HG03025 (cell line): ENCODE measurements around the gene TLE6.
"Not testable (repeated sequence)": the region's sequence is repeated elsewhere in the genome, so short reads cannot be mapped to it uniquely, and the experiment has no call there.

Source experiments
- ATAC-seq: cut with Tn5 transposase; IDR thresholded peaks from one replicate; pipeline ENCODE4 v1.9.1; 2021; ENCODE audit warnings: mild to moderate bottlenecking, moderate library complexity; ENCODE audit not compliant: unreplicated experiment, low FRiP score

Gene TLE6

DNA sequence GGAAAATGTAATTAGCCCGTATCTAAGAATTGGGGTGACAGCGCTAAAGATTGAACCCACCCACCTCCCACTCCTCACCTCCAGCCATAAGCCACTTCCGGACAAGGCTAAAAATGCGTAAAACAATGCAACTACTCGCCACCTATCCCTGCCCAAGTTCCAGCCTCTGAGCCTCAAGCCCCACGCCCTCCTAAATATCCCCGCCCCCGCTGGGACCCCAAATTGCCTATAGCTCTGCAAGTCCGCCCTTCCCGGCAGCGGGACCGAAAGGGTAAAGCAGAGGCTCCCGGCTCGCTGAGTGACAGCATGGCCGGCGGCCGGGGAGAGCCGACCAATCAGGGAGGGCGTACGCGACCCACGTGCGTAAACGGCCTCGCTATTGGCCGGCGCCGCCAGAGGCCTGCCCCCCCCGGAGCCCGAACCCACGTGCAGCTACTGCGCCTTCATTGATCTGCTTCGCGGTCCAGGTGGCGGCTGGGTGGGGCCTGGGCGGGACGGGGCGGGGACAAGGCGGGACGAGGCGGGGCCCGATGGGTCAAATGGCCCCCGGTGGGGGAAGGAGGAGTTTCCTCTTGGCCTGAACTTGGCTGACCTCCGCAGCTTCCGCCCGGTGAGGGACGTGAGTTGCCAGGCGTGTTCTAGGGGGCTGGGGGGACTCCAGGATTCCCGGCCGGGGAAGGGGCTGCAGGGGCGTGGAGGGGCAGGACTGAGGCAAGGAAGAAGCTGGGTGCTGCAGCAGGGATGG is at the start of gene TLE6:
Gene TLE6 (plus strand): TSS at position 564 of the 745 bp plus-strand sequence. CDS start 670 bp downstream, outside the sequence.
- ATAC-seq = peak; percentile 88

- ATAC-seq = no peak
Observed at GRCh38 chr19:2933490-2933910, 43.9 kb upstream of the TLE6 start.

DNA sequence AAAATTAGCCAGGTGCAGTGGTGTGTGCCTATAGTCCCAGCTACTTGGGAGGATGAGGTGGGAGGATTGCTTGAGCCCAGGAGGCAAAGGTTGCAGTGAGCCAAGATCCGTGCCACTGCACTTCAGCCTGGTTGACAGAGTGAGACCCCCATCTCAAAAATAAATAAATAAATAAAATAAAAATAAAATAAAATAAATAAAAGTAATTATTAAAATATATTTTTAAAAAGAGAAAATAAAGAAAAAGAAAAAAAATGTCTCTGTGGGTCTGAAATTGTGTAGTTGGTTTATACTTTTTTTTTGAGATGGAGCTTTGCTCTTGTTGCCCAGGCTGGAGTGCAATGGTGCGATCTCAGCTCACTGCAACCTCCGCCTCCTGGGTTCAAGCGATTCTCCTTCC is 41.5 kb upstream of the TLE6 start:
- not testable (repeated sequence) for ATAC-seq

DNA sequence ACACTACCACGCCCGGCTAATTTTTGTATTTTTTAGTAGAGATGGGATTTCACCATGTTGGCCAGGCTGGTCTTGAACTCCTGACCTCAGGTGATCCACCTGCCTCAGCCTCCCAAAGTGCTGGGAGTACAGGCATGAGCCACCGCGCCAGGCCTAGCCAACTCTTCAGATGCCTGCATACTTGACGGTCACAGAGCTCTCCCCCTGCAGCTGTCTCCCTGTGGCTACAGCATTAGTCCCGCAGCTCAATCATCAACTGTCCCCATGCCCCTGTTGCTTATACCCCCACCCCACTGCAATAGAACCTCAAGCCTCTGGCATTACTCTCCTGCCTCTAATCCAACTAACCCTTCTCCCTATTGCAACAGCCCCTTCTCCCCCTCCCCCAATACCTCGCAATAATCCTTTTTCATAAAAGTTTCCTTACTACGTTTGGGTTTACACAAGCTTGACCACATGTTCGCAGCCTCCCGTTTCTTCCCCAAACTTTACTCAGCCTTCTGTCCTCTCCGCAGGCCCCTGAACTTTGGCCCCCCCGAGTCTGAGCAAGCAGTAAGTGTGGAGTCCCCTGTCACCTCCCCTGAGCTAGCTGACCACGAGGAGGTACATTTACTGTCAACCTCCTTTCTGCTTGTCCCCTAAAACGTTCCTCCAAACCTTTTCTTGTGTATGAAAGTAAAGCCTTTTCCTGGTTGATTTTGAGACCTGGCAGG is 34.3 kb upstream of the TLE6 start:
- no peak for ATAC-seq

GRCh38 chr19:2944403-2944774 is 33.0 kb upstream of the TLE6 start:
- ATAC-seq = no peak

DNA sequence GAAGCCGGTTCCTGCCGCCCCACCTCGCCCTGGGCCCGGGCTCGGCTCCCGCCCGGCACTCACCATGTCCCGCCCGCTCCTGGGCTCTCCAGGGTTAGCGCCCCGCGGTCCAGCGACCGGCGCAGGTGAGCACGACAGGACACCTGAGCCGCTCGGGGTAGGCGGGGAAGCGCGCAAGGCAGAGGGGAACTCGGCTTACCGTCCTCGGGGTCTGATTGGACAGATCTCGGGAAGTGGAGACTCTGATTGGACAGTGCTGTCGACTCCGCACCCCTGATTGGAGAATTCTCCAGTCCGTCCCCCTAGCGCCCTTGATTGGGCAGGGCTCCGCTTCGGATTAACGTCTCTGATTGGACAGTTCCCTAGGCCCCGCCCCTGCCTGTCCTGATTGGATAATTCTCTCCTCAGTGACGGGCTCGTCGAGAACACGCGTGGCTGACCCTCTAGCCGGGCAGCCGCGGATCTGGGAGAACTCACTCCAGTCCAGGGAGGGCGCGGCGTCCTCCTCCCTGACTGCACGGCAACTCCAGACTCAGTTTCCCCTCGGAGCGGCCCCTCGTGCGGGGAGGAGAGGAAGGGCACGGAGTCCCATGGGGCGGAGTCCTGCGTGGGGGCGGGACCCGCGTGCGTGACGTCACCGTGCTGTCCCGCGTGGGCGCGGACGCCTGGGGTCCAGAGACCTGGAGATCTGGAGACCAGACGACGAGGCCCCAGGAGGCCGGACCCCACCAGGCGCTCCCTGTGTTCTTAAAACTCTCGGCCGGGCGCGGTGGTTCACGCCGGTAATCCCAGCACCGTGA is 32.4 kb upstream of the TLE6 start, which contains the start of gene ZNF77:
Gene ZNF77 (minus strand): TSS at position 197 of the 800 bp plus-strand sequence. CDS start 131 bp downstream, at position 66.
- peak; percentile 83 for ATAC-seq

DNA sequence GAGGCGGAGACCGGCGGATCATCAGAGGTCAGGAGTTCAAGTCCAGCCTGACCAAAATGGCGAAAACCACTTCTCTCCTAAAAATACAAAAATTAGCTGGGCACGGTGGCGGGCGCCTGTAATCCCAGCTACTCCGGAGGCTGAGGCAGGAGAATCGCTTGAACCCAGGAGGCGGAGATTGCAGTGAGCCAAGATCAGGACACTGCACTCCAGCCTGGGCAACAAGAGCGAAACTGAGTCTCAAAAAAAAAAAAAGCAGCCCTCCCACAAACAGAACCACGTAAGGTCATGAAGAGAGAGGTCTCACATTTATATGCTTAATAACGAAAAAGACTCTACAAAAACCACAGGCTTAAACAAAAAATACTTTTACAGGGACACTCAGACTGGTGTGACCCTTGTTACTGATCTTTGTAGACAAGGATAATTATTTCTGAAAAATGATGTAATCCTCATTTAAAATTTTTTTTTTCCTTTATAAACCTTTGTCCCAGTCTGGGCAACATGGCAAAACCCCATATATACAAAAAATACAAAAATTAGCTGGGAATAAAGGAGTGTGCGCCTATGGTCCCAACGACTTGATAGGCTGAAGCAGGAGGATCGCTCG is 31.7 kb upstream of the TLE6 start:
- no peak for ATAC-seq

- ATAC-seq = no peak
Observed at GRCh38 chr19:2949939-2950285, 27.5 kb upstream of the TLE6 start.

DNA sequence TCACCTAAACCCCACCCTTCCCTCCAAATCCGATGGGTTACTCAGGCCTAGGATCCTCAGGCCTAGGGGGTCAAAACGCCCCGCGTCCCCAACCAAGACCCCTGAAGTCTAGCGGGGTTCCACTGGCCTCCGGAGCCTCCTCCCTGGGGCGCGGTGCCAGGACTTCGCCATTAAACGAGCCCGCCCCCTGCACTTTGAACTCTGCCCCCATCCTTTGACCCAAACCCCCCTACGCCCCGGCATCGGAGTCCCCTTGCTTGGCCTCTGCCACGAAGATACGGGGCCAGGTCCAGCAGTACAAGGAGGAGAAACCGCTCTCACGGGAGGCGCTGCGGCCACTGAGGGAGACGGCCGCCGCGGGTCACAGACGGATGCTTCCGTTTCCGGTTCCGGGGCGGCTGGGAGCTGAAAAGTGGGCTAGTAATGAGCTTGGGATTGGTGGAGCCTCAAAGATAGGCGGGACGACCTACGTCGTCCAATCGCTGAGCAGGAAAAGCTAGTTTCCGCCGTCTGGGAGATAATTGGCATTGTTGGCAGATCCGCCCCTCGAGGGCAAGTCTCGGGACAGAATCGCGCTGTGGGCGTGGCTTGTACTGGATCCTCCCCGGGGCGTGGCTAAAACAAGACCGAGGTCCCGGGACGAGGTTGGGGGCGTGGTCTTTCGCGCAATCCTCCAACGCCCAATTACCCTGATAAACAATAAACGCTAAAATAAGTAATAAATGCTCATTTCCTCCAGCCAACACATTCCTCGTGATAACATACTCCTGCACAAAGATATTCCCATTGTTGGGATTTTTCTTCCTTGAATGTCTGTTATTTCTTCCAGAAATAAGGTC is 26.9 kb upstream of the TLE6 start:
- peak; percentile 94 for ATAC-seq

DNA sequence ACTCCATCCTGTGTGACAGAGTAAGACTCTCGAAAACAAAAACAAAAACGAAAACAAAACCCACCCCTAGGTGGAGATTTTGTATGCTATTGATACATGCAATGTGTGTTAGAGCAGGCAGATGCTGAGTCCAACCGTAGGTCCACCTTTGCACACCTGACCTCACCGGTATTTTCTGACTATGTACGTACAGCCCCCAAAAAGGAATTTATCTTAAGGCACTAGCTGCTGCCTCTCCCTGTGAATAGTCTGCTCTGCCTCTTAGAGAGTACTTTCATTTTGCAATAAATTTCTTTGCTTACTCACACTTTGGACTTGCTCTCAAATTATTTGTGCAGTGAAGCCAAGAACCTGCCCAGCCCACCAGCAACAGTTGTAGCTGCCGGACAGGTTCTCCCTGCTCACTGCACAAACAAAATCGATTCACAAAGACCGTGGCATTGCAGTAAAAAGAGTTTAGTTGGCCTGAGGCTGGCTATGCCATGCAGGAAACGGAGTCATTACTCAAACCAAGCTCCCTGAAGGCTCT is 24.3 kb upstream of the TLE6 start:
- no peak for ATAC-seq

- ATAC-seq = no peak
Observed at GRCh38 chr19:2957160-2957559, 20.2 kb upstream of the TLE6 start.

GRCh38 chr19:2960120-2960519 is 17.2 kb upstream of the TLE6 start:
- no peak for ATAC-seq

DNA sequence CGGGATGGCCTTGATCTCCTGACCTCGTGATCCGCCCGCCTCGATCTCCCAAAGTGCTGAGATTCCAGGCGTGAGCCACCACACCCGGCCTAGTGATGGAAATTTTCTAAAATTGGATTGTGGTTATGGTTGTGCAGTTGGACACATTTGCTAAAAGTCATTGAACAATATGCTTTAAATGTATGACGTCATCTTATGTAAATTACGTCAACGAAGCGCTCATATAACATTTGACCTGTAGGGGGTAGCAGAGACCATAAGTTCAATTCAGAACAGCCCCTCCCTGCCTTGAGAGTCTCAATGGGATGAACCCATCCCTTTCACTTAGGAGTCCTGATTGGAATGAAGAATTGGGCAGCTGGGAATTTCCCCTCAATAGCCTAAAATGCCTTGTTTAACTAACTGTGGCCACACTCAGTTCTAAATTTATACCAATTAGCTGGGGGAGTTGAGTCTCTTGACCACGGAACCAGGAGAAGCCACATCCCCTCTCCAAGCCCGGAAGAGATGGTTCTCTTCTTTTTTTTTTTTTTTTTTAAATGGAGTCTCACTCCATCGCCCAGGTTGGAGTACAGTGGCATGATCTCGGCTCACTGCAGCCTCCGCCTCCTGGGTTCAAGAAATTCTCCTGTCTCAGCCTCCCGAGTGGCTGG is 15.2 kb upstream of the TLE6 start:
- no peak for ATAC-seq

- ATAC-seq = no peak
Observed at GRCh38 chr19:2963122-2963521, 14.2 kb upstream of the TLE6 start.

GRCh38 chr19:2963631-2964030 is 13.7 kb upstream of the TLE6 start:
- ATAC-seq = not testable (repeated sequence)

DNA sequence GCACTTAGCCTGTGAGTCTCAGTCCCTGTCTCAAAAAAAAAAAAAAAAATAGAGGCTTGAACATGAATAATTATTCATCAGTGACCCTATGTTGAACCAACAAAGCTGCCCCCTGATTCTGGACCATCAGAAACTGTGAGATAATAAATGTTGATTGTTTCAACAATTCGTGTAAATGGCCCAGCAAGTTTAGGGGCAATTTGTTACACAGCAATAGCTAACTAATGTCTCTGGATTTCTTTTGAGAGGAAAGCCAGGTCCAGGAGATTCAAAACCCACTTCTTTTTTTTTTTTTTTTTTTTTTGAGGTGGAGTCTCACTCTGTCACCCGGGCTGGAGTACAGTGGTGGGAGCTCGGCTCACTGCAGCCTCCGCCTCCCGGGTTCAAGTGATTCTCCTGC is 12.5 kb upstream of the TLE6 start:
- no peak for ATAC-seq

DNA sequence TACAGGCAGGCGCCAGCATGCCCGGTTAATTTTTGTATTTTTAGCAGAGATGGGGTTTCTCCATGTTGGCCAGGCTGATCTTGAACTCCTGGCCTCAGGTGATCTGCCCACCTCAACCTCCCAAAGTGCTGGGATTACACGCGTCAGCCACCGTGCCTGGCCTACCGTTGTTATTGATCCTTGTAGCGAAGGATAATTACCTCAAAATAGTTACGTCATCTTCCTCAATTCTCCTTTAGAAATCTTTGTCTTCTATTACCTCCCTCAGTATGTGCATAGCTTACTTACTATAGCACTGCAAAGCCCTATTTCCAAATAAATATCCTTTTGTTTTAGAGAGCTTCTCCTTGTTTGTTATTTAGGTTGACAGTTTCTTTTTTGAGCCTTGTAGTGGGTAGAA is 9.4 kb upstream of the TLE6 start:
- no peak for ATAC-seq

DNA sequence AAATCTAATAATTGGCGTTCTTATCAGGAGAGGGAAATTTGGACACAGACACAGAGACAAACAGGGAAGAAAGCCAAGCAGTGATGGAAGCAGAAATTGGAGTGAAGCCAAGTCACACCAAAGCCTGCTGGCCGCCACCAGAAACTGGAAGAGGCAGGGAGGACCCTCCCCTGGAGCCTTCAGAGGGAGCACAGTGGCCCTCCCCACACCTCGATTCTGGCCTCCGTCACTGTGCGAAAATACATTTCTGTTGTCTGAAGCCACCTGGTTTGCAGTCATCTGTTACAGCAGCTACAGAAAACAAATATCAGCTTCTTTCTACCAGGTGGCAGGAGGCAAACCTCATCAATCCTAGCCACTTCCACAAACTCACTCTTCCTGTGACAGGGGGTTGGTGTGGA is 8.3 kb upstream of the TLE6 start:
- ATAC-seq = no peak

DNA sequence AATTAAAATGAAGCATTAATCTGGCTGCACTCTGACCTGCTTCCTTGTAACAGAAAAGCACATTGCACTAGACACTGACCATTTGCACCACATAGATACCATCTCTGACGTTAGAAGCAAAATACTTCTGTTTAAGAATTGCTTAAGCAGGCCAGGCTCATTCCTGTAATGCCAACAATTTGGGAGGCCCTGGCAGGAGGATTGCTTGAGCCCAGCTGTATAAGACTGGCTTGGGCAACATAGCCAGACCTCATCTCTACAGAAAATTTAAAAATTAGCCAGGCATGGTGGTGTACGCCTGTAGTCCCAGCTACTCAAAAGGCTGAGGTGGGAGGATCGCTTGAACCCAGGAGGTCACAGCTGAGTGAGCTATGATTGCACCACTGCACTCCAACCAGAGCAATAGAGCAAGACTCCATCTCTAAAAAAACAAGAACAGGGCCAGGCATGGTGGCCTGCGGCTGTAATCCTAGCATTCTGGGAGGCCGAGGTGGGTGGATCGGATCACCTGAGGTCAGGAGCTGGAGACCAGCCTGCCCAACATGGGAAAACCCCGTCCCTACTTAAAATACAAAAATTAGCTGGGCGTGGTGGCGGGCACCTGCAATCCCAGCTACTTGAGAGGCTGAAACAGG is 7.0 kb upstream of the TLE6 start:
- no peak for ATAC-seq
